Ovary (tissue), 3 donors: ENCODE results near the gene STAMBPL1.

Source experiments
- CTCF ChIP-seq, 3 donors: fragments of 450-650 bp in 2 of 3; fragments of 200-600 bp in 1 of 3; IDR thresholded peaks; one replicate each; pipeline versions ENCODE4 v1.5.1 to v1.8.0; 2016 to 2022; ENCODE audit warnings: antibody characterized with exemption in 3 of 3, mild to moderate bottlenecking in 1 of 3
- EP300 ChIP-seq: sonication (generic); formaldehyde crosslinking; IDR thresholded peaks from one replicate; pipeline ENCODE4 v1.6.1; 2017; ENCODE audit warnings: antibody characterized with exemption
- POLR2A ChIP-seq: fragments of 450-650 bp; IDR thresholded peaks from one replicate; pipeline ENCODE4 v1.6.1; 2017; ENCODE audit warnings: antibody characterized with exemption, mild to moderate bottlenecking, moderate library complexity
- donor health status: DM: no; HTN: no; CAD: no.

- TF ChIP-seq CTCF (IDR thresholded peaks at IDR 0.05) (no peak), POLR2A (no peak), EP300 (no peak)
These were observed 47.3 kb downstream of the STAMBPL1 start for GRCh38 chr10:88927416-88927690.
